Fibroblast of lung (primary cell): Measurements from ENCODE around the gene GALNT2. TPM values are rescaled to one million over a fixed set of nuclear protein-coding genes. Genes with fewer than 3 reads are reported as not detected.

Source experiments
- DNase-seq, 2 donors: peaks; one replicate each; pipeline versions ENCODE4 v3.0.0 to v3.0.0-alpha.2; 2010; ENCODE audit warnings: low read depth in 2 of 2
- H2AFZ ChIP-seq: 2 replicates; pipeline ENCODE4 v1.5.1; 2012; ENCODE audit warnings: low read length, control low read depth, inconsistent platforms
- H3K27ac ChIP-seq: 2 replicates; pipeline ENCODE4 v1.5.1; 2011; ENCODE audit warnings: low read length, control low read depth; ENCODE audit not compliant: insufficient read depth
- H3K27me3 ChIP-seq: 2 replicates; pipeline ENCODE4 v1.5.1; 2011; ENCODE audit warnings: mild to moderate bottlenecking, low read length; ENCODE audit not compliant: control insufficient read depth, insufficient read depth
- H3K36me3 ChIP-seq: 2 replicates; pipeline ENCODE4 v1.5.1; 2011; ENCODE audit warnings: low read length; ENCODE audit not compliant: control insufficient read depth, insufficient read depth
- H3K4me1 ChIP-seq: 2 replicates; pipeline ENCODE4 v1.5.1; 2011; ENCODE audit warnings: low read length; ENCODE audit not compliant: control insufficient read depth, insufficient read depth; ENCODE audit errors: extremely low read depth
- H3K4me2 ChIP-seq: 2 replicates; pipeline ENCODE4 v1.5.1; 2011; ENCODE audit warnings: low read length, control low read depth; ENCODE audit not compliant: insufficient read depth; ENCODE audit errors: extremely low read depth
- H3K4me3 ChIP-seq, 4 experiments: fragments of 200-600 bp in 1 of 4; sonication (generic) in 1 of 4; replicated peaks in 1 of 4; 2 replicates each; pipeline ENCODE4 v1.5.1; 2011 to 2016; ENCODE audit warnings: low read length in 4 of 4, low read depth in 3 of 4, mild to moderate bottlenecking in 3 of 4, control low read depth in 2 of 4, inconsistent platforms in 1 of 4, mixed read lengths in 1 of 4; ENCODE audit not compliant: insufficient read depth in 1 of 4; ENCODE audit errors: control extremely low read depth in 1 of 4
- H3K79me2 ChIP-seq: 2 replicates; pipeline ENCODE4 v1.5.1; 2012; ENCODE audit warnings: mild to moderate bottlenecking, low read length, inconsistent platforms; ENCODE audit not compliant: control insufficient read depth, insufficient read depth
- H3K9ac ChIP-seq: 2 replicates; pipeline ENCODE4 v1.5.1; 2011; ENCODE audit warnings: mild to moderate bottlenecking, low read length, control low read depth; ENCODE audit not compliant: insufficient read depth
- H3K9me3 ChIP-seq: 2 replicates; pipeline ENCODE4 v1.5.1; 2012; ENCODE audit warnings: low read depth, low read length; ENCODE audit not compliant: control insufficient read depth, insufficient read depth
- H4K20me1 ChIP-seq: 2 replicates; pipeline ENCODE4 v1.5.1; 2011; ENCODE audit warnings: low read length; ENCODE audit not compliant: control insufficient read depth, insufficient read depth; ENCODE audit errors: extremely low read depth
- EZH2 ChIP-seq: IDR thresholded peaks from 2 replicates; pipeline ENCODE4 v1.5.1; 2012; ENCODE audit warnings: low read length, control low read depth, mild to moderate bottlenecking; ENCODE audit errors: missing control alignments
- polyA plus RNA-seq, 2 donors: library from polyadenylated mRNA; depleted of rRNA in 1 of 2; stranded (reverse) in 1 of 2; unstranded in 1 of 2; fragments of >200 nt; gene quantifications; 2 replicates each; pipeline ENCODE4 v1.2.1, GENCODE V29; 2011 to 2012; ENCODE audit warnings: missing spikeins in 1 of 2
- total RNA-seq: library from RNA; depleted of rRNA; stranded (reverse); fragments of >200 nt; gene quantifications from 2 replicates; pipeline ENCODE4 v1.2.1, GENCODE V29; 2014
- TF ChIP-seq, protein P1 (sequence below), 2 donors: IDR thresholded peaks in 1 of 2; conservative IDR thresholded peaks in 1 of 2; 1 replicate in 1 of 2; 2 replicates in 1 of 2; pipeline ENCODE4 v1.5.1; 2011 to 2012; ENCODE audit warnings: low read length in 2 of 2, control low read depth in 1 of 2, inconsistent platforms in 1 of 2, low read depth in 1 of 2, mild to moderate bottlenecking in 1 of 2

The GALNT2 gene
- total and polyA plus RNA-seq, 2 donors (not counting 1 experiment from before 2014, with no cell fraction given): 106 to 115 TPM

DNA sequence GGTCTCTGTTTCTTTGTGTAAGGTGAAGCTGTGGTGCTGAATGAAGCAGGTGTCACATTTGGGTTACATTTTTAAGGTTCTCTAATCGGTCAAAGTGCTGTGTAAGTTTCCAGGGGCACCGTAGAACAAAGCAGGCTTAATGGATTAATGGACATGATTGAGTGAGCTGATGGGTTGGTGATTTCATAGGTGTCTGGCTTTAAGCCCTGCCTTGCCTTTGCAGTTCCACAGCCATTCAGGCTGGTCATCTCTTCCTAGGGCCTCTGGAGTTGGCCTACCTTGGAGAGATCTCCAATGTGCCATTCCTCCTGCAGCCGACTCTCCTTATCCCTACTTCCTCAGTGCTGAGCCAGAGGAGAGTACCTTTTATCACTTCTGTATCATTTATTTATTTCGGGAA, 15.2 kb downstream of the GALNT2 start:
- H3K4me3 ChIP-seq: no peak overlapping the region
- no peaks in the 10 kb centered on the region for H3K9me3 ChIP-seq
- H3K79me2 ChIP-seq: peaks cover 89% of the 10 kb centered on the region
- TF ChIP-seq, protein P1, sequence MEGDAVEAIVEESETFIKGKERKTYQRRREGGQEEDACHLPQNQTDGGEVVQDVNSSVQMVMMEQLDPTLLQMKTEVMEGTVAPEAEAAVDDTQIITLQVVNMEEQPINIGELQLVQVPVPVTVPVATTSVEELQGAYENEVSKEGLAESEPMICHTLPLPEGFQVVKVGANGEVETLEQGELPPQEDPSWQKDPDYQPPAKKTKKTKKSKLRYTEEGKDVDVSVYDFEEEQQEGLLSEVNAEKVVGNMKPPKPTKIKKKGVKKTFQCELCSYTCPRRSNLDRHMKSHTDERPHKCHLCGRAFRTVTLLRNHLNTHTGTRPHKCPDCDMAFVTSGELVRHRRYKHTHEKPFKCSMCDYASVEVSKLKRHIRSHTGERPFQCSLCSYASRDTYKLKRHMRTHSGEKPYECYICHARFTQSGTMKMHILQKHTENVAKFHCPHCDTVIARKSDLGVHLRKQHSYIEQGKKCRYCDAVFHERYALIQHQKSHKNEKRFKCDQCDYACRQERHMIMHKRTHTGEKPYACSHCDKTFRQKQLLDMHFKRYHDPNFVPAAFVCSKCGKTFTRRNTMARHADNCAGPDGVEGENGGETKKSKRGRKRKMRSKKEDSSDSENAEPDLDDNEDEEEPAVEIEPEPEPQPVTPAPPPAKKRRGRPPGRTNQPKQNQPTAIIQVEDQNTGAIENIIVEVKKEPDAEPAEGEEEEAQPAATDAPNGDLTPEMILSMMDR (conservative IDR thresholded peaks at IDR 0.05 in 1 of 2, IDR thresholded peaks at IDR 0.05 in 1 of 2; ENCODE audit: low read depth in 1 of 2, low read length in 2 of 2): no peak
- no peak for TF ChIP-seq EZH2
- H3K36me3 ChIP-seq: no peaks in the 10 kb centered on the region
- H3K4me2 ChIP-seq: no peak overlapping the region
- no peak for DNase-seq
- no peak overlapping the region for H3K9ac ChIP-seq
- no peaks in the 10 kb centered on the region for H4K20me1 ChIP-seq
- H3K27ac ChIP-seq: no peak overlapping the region
- no peaks in the 10 kb centered on the region for H3K27me3 ChIP-seq
- H2AFZ ChIP-seq: no peak overlapping the region
- peaks cover 30% of the 10 kb centered on the region for H3K4me1 ChIP-seq

DNA sequence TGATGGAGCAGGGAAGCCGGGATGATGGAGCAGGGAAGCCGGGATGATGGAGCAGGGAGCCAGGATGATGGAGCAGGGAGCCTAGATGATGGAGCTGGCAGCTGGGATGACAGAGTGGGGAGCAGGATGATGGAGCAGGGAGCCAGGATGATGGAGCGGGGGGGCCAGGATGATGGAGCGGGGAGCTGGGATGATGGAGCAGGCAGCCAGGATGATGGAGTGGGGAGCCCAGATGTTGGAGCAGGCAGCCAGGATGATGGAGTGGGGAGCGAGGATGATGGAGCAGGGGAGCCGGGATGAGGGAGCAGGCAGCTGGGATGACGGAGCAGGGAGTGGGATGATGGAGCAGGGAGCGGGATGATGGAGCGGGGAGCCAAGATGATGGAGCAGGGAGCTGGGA, 16.0 kb downstream of the GALNT2 start:
- H3K4me3 ChIP-seq: no peak overlapping the region
- peaks cover 33% of the 10 kb centered on the region for H3K4me1 ChIP-seq
- no peaks in the 10 kb centered on the region for H3K9me3 ChIP-seq
- H3K79me2 ChIP-seq: peaks cover 91% of the 10 kb centered on the region
- TF ChIP-seq, protein P1 (conservative IDR thresholded peaks at IDR 0.05 in 1 of 2, IDR thresholded peaks at IDR 0.05 in 1 of 2; ENCODE audit: low read depth in 1 of 2, low read length in 2 of 2): no peak
- no peak for TF ChIP-seq EZH2
- no peaks in the 10 kb centered on the region for H3K27me3 ChIP-seq
- H3K27ac ChIP-seq: peak overlapping the region; percentile 98
- no peak overlapping the region for H3K9ac ChIP-seq
- H3K4me2 ChIP-seq: no peak overlapping the region
- no peaks in the 10 kb centered on the region for H3K36me3 ChIP-seq
- no peaks in the 10 kb centered on the region for H4K20me1 ChIP-seq
- no peak overlapping the region for H2AFZ ChIP-seq
- no peak for DNase-seq

DNA sequence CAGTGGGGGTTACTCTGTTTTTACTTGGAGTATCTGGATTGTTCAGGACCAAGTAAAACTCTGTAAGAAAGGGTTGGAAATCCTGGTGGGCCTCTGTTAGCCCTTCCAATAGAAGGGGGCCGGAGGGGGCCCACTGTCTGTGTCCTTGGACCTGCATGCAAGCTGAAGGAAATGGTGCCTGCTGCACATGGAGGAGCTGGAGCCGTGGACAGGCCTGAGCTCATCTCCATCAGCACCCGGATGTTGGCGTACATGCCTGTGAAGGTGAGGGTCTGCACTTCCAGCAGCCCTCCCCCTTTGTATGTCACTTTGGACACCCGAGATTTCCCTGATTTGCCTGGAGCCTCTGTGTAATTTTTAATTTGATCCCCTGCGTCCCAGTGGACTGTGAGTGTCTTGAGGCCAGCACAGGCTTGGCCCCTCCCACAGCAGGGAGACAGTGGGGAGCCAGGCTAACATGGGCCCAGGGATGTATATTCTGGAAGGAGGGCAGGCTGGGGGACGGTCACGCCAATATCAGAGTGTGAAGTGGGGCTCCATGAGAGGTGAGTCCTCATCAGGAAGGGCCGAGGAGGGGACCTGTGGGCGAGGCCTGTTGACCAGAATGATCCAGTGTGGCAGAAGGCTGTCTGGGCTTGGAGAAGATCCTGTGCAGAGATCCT, 16.8 kb downstream of the GALNT2 start:
- peaks cover 93% of the 10 kb centered on the region for H3K79me2 ChIP-seq
- no peaks in the 10 kb centered on the region for H3K27me3 ChIP-seq
- peaks cover 32% of the 10 kb centered on the region for H3K4me1 ChIP-seq
- H3K36me3 ChIP-seq: no peaks in the 10 kb centered on the region
- H3K4me3 ChIP-seq: peak overlapping the region in 2 of 4 experiments; percentile 9 to 17
- peak overlapping the region; percentile 87 for H3K4me2 ChIP-seq
- no peaks in the 10 kb centered on the region for H3K9me3 ChIP-seq
- peak overlapping the region; percentile 98 for H3K27ac ChIP-seq
- no peak overlapping the region for H2AFZ ChIP-seq
- TF ChIP-seq EZH2: no peak
- TF ChIP-seq, protein P1 (conservative IDR thresholded peaks at IDR 0.05 in 1 of 2, IDR thresholded peaks at IDR 0.05 in 1 of 2; ENCODE audit: low read depth in 1 of 2, low read length in 2 of 2): no peak
- no peak for DNase-seq
- peak overlapping the region; percentile 54 for H3K9ac ChIP-seq
- no peaks in the 10 kb centered on the region for H4K20me1 ChIP-seq
